D721Med (cell line): Measurements from ENCODE around the gene SMIM23.

Experiments
- DNase-seq: peaks from one replicate; pipeline ENCODE4 v3.0.0; 2011; ENCODE audit warnings: low spot score; ENCODE audit not compliant: insufficient read length
- FAIRE-seq: peaks from 2 replicates; lab custom pipeline; 2011; peaks lifted over from hg19 to GRCh38; lab: Jason Lieb, UNC
- TF ChIP-seq, protein P1 (sequence below): IDR thresholded peaks from 2 replicates; pipeline ENCODE4 v1.5.1; 2012; ENCODE audit warnings: mild to moderate bottlenecking, control low read depth; ENCODE audit not compliant: insufficient read depth; ENCODE audit errors: missing control alignments

Gene SMIM23

DNA sequence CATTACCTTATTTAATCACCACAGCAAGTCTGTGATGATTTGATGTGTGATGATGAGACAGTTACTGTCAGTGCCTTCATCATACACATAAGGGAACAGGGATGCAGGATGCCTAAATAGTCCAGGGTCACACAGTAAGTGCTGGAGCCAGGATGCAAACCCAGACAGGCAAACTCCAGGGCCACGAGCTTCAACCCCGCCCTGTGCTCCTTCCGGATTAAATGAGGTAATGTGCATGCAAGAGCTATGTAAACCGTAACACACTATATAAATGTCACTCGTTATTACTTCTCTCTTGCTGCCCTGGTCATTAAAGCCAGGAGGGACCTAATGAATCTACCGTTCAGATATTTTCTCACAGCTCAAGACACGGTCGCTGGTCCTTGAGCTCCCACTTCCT, 12.8 kb downstream of the SMIM23 start:
- no peak for FAIRE-seq
- no peak for DNase-seq

DNA sequence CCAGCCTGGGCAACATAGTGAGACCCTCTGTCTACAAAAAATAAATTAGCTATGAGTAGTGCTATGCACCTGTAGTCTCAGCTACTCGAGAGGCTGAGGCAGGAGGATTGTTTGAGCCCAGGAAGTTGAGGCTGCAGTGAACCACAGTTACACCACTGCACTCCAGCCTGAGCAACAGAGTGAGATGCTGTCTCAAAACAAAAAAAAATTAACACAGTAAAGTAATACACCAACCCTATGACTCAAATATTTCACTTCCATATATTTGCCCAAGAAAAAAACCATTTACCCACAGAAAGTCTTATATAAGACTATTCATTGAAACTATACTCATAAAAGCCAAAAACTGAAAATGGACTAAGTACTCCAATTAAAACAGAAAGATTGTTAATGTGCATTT, 16.2 kb downstream of the SMIM23 start:
- TF ChIP-seq, protein P1, sequence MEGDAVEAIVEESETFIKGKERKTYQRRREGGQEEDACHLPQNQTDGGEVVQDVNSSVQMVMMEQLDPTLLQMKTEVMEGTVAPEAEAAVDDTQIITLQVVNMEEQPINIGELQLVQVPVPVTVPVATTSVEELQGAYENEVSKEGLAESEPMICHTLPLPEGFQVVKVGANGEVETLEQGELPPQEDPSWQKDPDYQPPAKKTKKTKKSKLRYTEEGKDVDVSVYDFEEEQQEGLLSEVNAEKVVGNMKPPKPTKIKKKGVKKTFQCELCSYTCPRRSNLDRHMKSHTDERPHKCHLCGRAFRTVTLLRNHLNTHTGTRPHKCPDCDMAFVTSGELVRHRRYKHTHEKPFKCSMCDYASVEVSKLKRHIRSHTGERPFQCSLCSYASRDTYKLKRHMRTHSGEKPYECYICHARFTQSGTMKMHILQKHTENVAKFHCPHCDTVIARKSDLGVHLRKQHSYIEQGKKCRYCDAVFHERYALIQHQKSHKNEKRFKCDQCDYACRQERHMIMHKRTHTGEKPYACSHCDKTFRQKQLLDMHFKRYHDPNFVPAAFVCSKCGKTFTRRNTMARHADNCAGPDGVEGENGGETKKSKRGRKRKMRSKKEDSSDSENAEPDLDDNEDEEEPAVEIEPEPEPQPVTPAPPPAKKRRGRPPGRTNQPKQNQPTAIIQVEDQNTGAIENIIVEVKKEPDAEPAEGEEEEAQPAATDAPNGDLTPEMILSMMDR, result no peak
- FAIRE-seq (no peak), DNase-seq (no peak)

More for the DNA sequence above, 12.8 kb downstream of the SMIM23 start:
- TF ChIP-seq, protein P1, result no peak

DNA sequence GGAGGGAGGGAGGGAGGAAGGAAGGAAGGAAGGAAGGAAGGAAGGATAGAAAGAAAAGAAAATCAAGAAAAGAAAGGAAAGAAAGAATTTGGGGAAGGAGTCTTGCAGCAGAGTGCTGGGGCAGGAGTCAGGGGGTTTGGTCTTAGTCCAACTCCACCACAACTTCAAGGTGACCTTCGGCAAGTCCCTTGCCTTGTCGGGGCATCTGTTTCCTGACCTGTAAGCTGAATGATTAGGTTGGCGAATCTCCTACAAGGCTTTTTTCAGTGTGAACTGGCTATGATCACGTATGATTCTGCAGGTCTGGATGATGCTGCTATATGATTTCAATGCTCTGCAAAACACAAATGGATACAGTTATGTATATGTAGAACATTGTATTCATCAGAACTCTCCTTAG, 20.1 kb downstream of the SMIM23 start:
- DNase-seq, result no peak
- TF ChIP-seq, protein P1, result no peak
- no peak for FAIRE-seq

DNA sequence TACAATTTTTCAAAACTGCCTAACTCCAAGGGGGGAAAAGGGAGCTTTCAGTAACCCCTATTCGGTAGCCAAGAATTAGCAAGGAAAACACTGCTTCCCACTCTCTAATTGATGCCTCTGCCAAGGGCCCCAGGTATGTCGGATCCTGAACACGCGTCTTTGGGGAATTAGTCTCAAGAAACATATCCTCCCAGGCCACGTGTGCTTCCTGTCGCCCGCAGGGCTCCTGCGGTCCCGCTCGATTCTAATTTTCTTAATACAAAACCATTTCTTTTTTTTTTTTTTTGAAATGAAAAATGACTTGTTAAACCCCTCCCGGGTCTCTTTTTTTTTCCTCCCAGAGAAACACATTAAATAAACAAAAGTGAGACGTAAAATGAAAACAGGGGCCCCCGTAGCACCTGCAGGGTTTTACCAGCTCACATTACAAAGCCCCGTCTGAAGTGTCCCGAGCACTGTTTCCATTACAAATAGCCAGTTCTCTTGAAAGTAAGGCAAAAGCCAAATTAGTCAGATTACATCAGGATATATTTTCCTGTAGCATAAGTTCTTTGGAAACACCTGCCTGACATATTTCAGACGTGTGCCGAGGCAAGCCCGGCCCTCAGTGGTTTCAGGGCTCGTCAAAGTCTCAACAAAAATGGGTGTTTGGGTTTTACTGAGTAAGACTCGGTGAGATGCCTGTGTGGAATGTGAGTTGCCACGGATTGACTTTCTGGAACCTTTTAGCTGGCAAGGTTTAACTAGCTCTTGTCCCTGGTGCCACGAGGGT, 21.5 kb downstream of the SMIM23 start:
- DNase-seq (no peak), FAIRE-seq (no peak)
- TF ChIP-seq, protein P1, result no peak

DNA sequence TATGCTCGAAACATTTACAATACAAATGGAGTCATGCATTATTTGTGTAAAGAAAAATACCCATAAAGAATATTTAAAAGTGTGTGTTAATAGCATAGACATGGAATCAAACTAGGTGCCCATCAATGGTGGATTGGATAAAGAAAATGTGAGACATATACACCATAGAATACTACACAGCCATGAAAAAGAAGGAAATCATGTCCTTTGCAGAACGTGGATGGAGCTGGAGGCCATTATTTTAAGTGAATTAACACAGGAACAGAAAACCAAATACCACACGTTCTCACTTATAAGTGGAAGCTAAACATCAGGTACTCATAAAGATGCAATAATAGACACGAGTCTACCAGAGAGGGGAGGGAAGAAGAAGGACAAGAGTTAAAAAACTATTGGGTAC, 22.8 kb downstream of the SMIM23 start:
- DNase-seq (no peak), FAIRE-seq (no peak)
- TF ChIP-seq, protein P1, result no peak

DNA sequence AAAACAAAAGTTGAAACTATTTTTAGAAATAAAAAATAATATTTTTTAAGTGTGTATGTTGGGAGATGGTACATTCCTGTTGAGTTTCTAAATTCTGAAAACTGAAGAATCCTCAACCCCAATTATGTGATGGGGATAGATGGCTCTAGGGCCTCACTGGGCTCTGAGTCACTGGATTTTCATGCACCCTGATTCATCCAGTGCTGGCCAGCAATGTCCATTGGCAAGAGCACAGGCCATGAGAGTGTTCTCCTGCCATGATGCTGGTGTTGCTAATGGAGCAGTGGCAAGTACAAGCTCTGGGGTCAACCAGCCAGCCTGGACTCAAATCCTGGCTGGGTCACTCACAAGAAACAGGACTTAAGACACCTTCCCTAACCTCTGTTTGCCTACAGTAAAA, 23.3 kb downstream of the SMIM23 start:
- FAIRE-seq (no peak), DNase-seq (no peak)
- TF ChIP-seq, protein P1, result no peak

DNA sequence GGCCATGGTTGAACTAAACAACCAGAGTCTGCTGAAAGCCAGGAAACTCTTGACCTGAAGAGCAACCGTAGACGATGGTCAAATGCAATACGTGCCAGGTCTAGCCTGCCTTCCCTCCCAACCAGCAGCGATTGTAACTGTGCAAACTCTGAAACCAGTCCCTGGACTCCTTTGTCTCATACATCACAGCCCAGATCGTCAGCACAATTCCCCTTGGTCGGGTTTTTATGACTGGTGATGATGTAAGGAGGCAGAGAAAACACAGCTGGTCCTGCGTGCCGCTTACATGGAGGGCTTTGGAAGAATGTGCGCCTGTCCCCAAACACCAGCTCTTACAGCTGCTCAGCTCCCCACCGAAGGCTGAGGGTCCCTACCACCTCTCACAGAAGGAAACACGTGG, 24.6 kb downstream of the SMIM23 start:
- TF ChIP-seq, protein P1, result no peak
- DNase-seq (no peak), FAIRE-seq (no peak)
